A549 (cell line): ENCODE results near the gene MRPL23.

ENCODE experiments used
- EP300 ChIP-seq, 2 experiments: fragments of >200 bp; sonication (Bioruptor Twin); formaldehyde crosslinking; IDR thresholded peaks; 2 replicates in 1 of 2; 3 replicates in 1 of 2; pipeline ENCODE4 v1.6.1; 2016 to 2017
- HOXA7 ChIP-seq: fragments of 250-450 bp; sonication (Bioruptor Pico); IDR thresholded peaks from 2 replicates; pipeline ENCODE4 v1.5.0; 2020; ENCODE audit warnings: mild to moderate bottlenecking, moderate library complexity
- JUN ChIP-seq, 2 experiments: fragments of >200 bp; sonication (Bioruptor Twin); formaldehyde crosslinking; IDR thresholded peaks; 2 replicates in 1 of 2; 3 replicates in 1 of 2; pipeline ENCODE4 v1.6.1; 2016 to 2017
- POLR2A ChIP-seq: IDR thresholded peaks from 2 replicates; pipeline ENCODE4 v1.6.1; 2012; ENCODE audit warnings: mild to moderate bottlenecking, low read length
- RAD21 ChIP-seq, 2 experiments: fragments of >200 bp in 1 of 2; sonication (Bioruptor Twin) in 1 of 2; formaldehyde crosslinking in 1 of 2; IDR thresholded peaks in 1 of 2; conservative IDR thresholded peaks in 1 of 2; 2 replicates in 1 of 2; 3 replicates in 1 of 2; pipeline ENCODE4 v1.6.1; 2012 to 2018; ENCODE audit warnings: inconsistent platforms in 1 of 2
- RFX5 ChIP-seq: fragments of 450-650 bp; IDR thresholded peaks from 2 replicates; pipeline ENCODE4 v1.7.1; 2014; ENCODE audit warnings: antibody characterized with exemption, mild to moderate bottlenecking, moderate library complexity
- TF ChIP-seq, protein P1 (sequence below): fragments of >200 bp; sonication (Bioruptor Twin); formaldehyde crosslinking; IDR thresholded peaks from 3 replicates; pipeline ENCODE4 v1.5.1; 2016

DNA sequence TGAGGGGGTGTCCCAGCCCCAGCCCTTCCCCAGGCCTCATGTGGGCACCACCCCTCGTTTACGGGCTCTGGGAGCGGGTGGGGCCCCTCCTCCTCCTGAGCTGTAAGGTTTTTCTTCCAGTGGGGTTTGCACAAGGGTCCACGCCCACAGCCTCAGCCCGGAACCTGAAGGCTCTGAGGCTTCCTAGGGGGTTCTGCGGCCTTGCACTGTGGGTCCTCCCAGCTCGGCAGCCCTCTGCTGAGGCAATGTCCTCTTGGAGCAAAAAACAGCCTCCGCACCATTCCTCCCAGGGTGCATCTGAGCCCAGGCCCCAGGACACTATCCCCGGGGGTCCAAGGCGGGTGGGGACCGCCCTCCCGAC lies 36.4 kb downstream of the MRPL23 start:
- TF ChIP-seq, protein P1, sequence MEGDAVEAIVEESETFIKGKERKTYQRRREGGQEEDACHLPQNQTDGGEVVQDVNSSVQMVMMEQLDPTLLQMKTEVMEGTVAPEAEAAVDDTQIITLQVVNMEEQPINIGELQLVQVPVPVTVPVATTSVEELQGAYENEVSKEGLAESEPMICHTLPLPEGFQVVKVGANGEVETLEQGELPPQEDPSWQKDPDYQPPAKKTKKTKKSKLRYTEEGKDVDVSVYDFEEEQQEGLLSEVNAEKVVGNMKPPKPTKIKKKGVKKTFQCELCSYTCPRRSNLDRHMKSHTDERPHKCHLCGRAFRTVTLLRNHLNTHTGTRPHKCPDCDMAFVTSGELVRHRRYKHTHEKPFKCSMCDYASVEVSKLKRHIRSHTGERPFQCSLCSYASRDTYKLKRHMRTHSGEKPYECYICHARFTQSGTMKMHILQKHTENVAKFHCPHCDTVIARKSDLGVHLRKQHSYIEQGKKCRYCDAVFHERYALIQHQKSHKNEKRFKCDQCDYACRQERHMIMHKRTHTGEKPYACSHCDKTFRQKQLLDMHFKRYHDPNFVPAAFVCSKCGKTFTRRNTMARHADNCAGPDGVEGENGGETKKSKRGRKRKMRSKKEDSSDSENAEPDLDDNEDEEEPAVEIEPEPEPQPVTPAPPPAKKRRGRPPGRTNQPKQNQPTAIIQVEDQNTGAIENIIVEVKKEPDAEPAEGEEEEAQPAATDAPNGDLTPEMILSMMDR: no peak
- TF ChIP-seq HOXA7 (CRISPR knock-in tag): no peak
- TF ChIP-seq RFX5: no peak
- TF ChIP-seq POLR2A: no peak
- no peak for TF ChIP-seq EP300 (IDR thresholded peaks at IDR 0.05)
- TF ChIP-seq JUN (IDR thresholded peaks at IDR 0.05): no peak
- no peak for TF ChIP-seq RAD21 (conservative IDR thresholded peaks at IDR 0.05 in 1 of 2, IDR thresholded peaks at IDR 0.05 in 1 of 2)
